22Rv1 (cell line): Measurements from ENCODE around the gene HSD17B7.
"Not testable (repeated sequence)": the region's sequence is repeated elsewhere in the genome, so short reads cannot be mapped to it uniquely, and the experiment has no call there.

ENCODE experiments used
- CTCF ChIP-seq: fragments of 450-650 bp; IDR thresholded peaks from 2 replicates; pipeline ENCODE4 v1.5.1; 2017; ENCODE audit warnings: mild to moderate bottlenecking
- ZFX ChIP-seq: fragments of 450-650 bp; IDR thresholded peaks from 2 replicates; pipeline ENCODE4 v1.6.1; 2017; ENCODE audit warnings: antibody characterized with exemption, borderline replicate concordance

DNA sequence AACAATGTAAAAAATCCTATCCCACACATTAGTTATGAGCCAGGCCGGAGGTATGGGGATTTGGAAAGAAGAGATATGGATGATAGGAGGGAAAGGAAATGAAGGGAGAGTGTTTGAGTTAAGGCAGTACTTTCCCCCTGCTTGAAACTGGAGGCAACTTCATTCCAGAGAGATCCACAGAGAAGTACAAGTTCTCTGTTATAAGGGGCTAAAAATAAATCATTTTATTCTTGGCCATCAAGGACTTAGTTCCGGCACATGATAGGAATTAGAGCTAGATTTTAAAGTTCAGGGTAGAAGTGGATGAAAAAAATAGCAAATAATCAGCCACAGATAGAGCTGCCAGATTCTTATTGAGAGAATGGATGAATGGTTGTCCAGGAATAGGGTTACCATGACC, 27.6 kb downstream of the HSD17B7 start:
- not testable (repeated sequence) for TF ChIP-seq CTCF, ZFX
